GM12891 (cell line): Measurements from ENCODE around the gene SPATS2.

Experiments
- POLR2A ChIP-seq: IDR thresholded peaks from 2 replicates; pipeline ENCODE4 v1.6.1; 2011; ENCODE audit warnings: low read depth, low read length, control low read depth
- POLR2AphosphoS5 ChIP-seq: IDR thresholded peaks from 2 replicates; pipeline ENCODE4 v1.6.1; 2011; ENCODE audit warnings: low read depth, low read length, control low read depth
- POU2F2 ChIP-seq: IDR thresholded peaks from 2 replicates; pipeline ENCODE4 v1.6.1; 2011; ENCODE audit warnings: low read depth, mild to moderate bottlenecking, control low read depth, low read length, moderate library complexity
- TAF1 ChIP-seq: IDR thresholded peaks from 2 replicates; pipeline ENCODE4 v1.6.1; 2011; ENCODE audit warnings: low read depth, low read length, control low read depth

- no peak for TF ChIP-seq TAF1
- no peak for TF ChIP-seq POLR2AphosphoS5
- TF ChIP-seq POLR2A = no peak
- no peak for TF ChIP-seq POU2F2
These were observed 134.6 kb downstream of the SPATS2 start for GRCh38 chr12:49501895-49502294.
